OCI-LY7 (cell line): ENCODE results near the gene XPO4. TPM values are rescaled to one million over a fixed set of nuclear protein-coding genes. Genes with fewer than 3 reads are reported as not detected.

Experiments used
- BruUV-seq: library from RNA; stranded (reverse); fragments of 400-500 nt; replicated peaks from 2 replicates; lab custom pipeline; 2021; lab: Mats Ljungman, UMichigan
- CTCF ChIA-PET: fragments of 300-600 bp; sonication (Branson Sonifier 250); formaldehyde crosslinking; loops from one replicate; lab custom pipeline; 2022; ENCODE audit warnings: antibody characterized with exemption; ENCODE audit not compliant: unreplicated experiment; lab: Charles Lee
- POLR2A ChIA-PET: fragments of 300-600 bp; sonication (Branson Sonifier 250); formaldehyde crosslinking; loops from one replicate; lab custom pipeline; 2022; ENCODE audit warnings: antibody characterized with exemption; lab: Charles Lee
- DNase-seq: peaks from one replicate; pipeline ENCODE4 v3.0.0-alpha.2; 2015; ENCODE audit warnings: low spot score
- H2AFZ ChIP-seq: fragments of 200-600 bp; sonication (generic), shearing (Covaris generic); 2 replicates; pipeline ENCODE4 v1.6.1; 2014; ENCODE audit warnings: mild to moderate bottlenecking, antibody characterized with exemption, low read length, moderate library complexity
- H3K27ac ChIP-seq: fragments of 200-600 bp; sonication (generic); 2 replicates; pipeline ENCODE4 v1.5.1; 2014; ENCODE audit warnings: mixed run types, low read depth, mild to moderate bottlenecking, moderate library complexity, low read length, inconsistent platforms; ENCODE audit not compliant: poor library complexity, severe bottlenecking
- H3K36me3 ChIP-seq: fragments of 200-600 bp; sonication (generic); 2 replicates; pipeline ENCODE4 v1.6.1; 2014; ENCODE audit warnings: mild to moderate bottlenecking, antibody characterized with exemption, low read length, moderate library complexity, mixed read lengths; ENCODE audit not compliant: insufficient read depth
- H3K4me1 ChIP-seq: fragments of 200-600 bp; sonication (generic); 2 replicates; pipeline ENCODE4 v1.5.1; 2014; ENCODE audit warnings: mild to moderate bottlenecking, low read length; ENCODE audit not compliant: insufficient read depth, poor library complexity, severe bottlenecking
- H3K4me2 ChIP-seq: fragments of 200-600 bp; sonication (generic); 2 replicates; pipeline ENCODE4 v1.6.1; 2014; ENCODE audit warnings: mild to moderate bottlenecking, low read length
- H3K4me3 ChIP-seq: fragments of 200-600 bp; sonication (generic); 2 replicates; pipeline ENCODE4 v1.5.1; 2014; ENCODE audit warnings: mild to moderate bottlenecking, low read depth, low read length; ENCODE audit not compliant: poor library complexity, severe bottlenecking
- H3K79me2 ChIP-seq: fragments of 200-600 bp; sonication (generic); 2 replicates; pipeline ENCODE4 v1.6.1; 2016; ENCODE audit warnings: low read depth, mild to moderate bottlenecking, low read length, moderate library complexity, mixed read lengths; ENCODE audit not compliant: insufficient read depth
- H3K9me2 ChIP-seq: fragments of 200-600 bp; sonication (generic); 2 replicates; pipeline ENCODE4 v1.6.1; 2016; ENCODE audit warnings: mild to moderate bottlenecking, low read length, mixed read lengths; ENCODE audit not compliant: insufficient read depth
- H3K9me3 ChIP-seq: fragments of 200-600 bp; sonication (generic); 2 replicates; pipeline ENCODE4 v1.6.1; 2014; ENCODE audit warnings: mild to moderate bottlenecking, mixed run types, low read length, mixed read lengths
- H4K20me1 ChIP-seq: fragments of 200-600 bp; sonication (generic); 2 replicates; pipeline ENCODE4 v1.6.1; 2014; ENCODE audit warnings: mild to moderate bottlenecking, antibody characterized with exemption, low read length, moderate library complexity, mixed read lengths; ENCODE audit not compliant: insufficient read depth
- CTCF ChIP-seq: fragments of 200-600 bp; sonication (generic); conservative IDR thresholded peaks from 2 replicates; pipeline ENCODE4 v1.5.1; 2014; ENCODE audit warnings: mild to moderate bottlenecking, antibody characterized with exemption, low read length, moderate library complexity, mixed read lengths
- EZH2phosphoT487 ChIP-seq: fragments of 200-600 bp; sonication (generic); IDR thresholded peaks from 2 replicates; pipeline ENCODE4 v1.6.1; 2018; ENCODE audit warnings: low read depth, borderline replicate concordance, mild to moderate bottlenecking, mixed run types, antibody characterized with exemption, low read length, moderate library complexity, mixed read lengths
- intact Hi-C: fragments of 100-400 bp; cut with micrococcal nuclease; formaldehyde crosslinking; loops from one replicate; pipeline ENCODE4 v1.10.0; 2022; ENCODE audit not compliant: unreplicated experiment
- total RNA-seq, 2 experiments: library from RNA; depleted of rRNA in 1 of 2; stranded (reverse); fragments of >200 nt in 1 of 2; shearing (Covaris generic) in 1 of 2; gene quantifications; 2 replicates each; pipeline ENCODE4 v1.2.3, GENCODE V29; 2014 to 2022

Gene XPO4
- total RNA-seq, 2 experiments from 2014 or later = 20.6 to 26.9 TPM

- no peaks in the 10 kb centered on the region for H3K9me3 ChIP-seq
- H3K36me3 ChIP-seq = peaks cover 86% of the 10 kb centered on the region
- H3K27ac ChIP-seq = no peak overlapping the region
- H3K4me1 ChIP-seq = no peaks in the 10 kb centered on the region
- H3K9me2 ChIP-seq = no peaks in the 10 kb centered on the region
- no peaks in the 10 kb centered on the region; the same call in none of the 2 replicates for H3K79me2 ChIP-seq
- no peak overlapping the region for H2AFZ ChIP-seq
- intact Hi-C loops = no loop called here
- CTCF ChIA-PET = no interaction called here
- BruUV-seq = no TSS peak
- no peak for TF ChIP-seq CTCF
- no peak for TF ChIP-seq EZH2phosphoT487
- no peak for DNase-seq
- no peak overlapping the region for H3K4me2 ChIP-seq
- no peaks in the 10 kb centered on the region for H4K20me1 ChIP-seq
- POLR2A ChIA-PET = no interaction called here
- H3K4me3 ChIP-seq = no peak overlapping the region
Measured at GRCh38 chr13:20812890-20813289, 89.7 kb downstream of the XPO4 start.

GRCh38 chr13:20810808-20811207, 91.7 kb downstream of the XPO4 start:
- no peak overlapping the region for H2AFZ ChIP-seq
- ChIA-PET CTCF (no interaction called here), POLR2A (interaction anchor here (0.5 to 2.0 kb wide), 2 partner anchors 9 to 59 kb away, joined by 3 to 5 read pairs; no protein-coding TSS in a partner anchor)
- H3K9me2 ChIP-seq = no peaks in the 10 kb centered on the region
- H3K4me1 ChIP-seq = no peaks in the 10 kb centered on the region
- BruUV-seq = no TSS peak
- no peaks in the 10 kb centered on the region for H3K9me3 ChIP-seq
- TF ChIP-seq EZH2phosphoT487 (no peak), CTCF (no peak)
- intact Hi-C loops = no loop called here
- no peak for DNase-seq
- no peak overlapping the region for H3K27ac ChIP-seq
- no peak overlapping the region for H3K4me3 ChIP-seq
- no peaks in the 10 kb centered on the region for H4K20me1 ChIP-seq
- no peak overlapping the region for H3K4me2 ChIP-seq
- H3K79me2 ChIP-seq = no peaks in the 10 kb centered on the region; the same call in none of the 2 replicates
- H3K36me3 ChIP-seq = peaks cover 89% of the 10 kb centered on the region

DNA sequence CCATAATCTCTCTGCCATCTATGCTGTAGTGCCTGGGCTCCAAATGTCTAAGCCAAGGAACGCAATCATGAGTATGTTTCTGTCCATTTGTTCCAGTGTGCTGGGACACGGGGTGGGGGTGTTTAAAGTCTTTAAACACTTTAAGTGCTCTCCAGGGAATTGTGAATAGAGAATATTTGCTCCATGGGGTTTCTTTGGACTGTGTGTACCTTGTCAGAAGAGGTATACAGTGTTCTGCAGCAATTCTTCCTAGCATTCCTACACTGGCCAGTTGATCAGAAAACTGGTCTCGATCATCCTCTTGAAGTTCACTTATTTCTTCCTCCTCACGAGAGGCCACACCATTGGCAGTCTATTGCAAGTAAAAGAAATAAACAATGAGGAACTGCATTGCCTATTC, 93.7 kb downstream of the XPO4 start:
- H3K4me2 ChIP-seq = no peak overlapping the region
- H3K9me3 ChIP-seq = no peaks in the 10 kb centered on the region
- BruUV-seq = no TSS peak
- no peaks in the 10 kb centered on the region; the same call in 1 of the 2 replicates for H3K79me2 ChIP-seq
- no peak for DNase-seq
- no peak overlapping the region for H2AFZ ChIP-seq
- ChIA-PET CTCF (no interaction called here), POLR2A (interaction anchor here (2.0 kb wide), 1 partner anchor 11 kb away, joined by 5 read pairs; no protein-coding TSS in a partner anchor)
- H3K9me2 ChIP-seq = no peaks in the 10 kb centered on the region
- no peak overlapping the region for H3K27ac ChIP-seq
- no peak overlapping the region for H3K4me3 ChIP-seq
- no peaks in the 10 kb centered on the region for H3K4me1 ChIP-seq
- peaks cover 88% of the 10 kb centered on the region for H3K36me3 ChIP-seq
- intact Hi-C loops = no loop called here
- no peaks in the 10 kb centered on the region for H4K20me1 ChIP-seq
- TF ChIP-seq EZH2phosphoT487 = no peak
- TF ChIP-seq CTCF = no peak
